PC-9 (cell line): ENCODE data around the gene SDK2. TPM values are rescaled to one million over a fixed set of nuclear protein-coding genes. Genes with fewer than 3 reads are reported as not detected.

Experiments
- BruUV-seq: library from RNA; stranded (reverse); fragments of 400-500 nt; replicated peaks from 2 replicates; lab custom pipeline; 2021; lab: Mats Ljungman, UMichigan
- CTCF ChIA-PET: fragments of 300-600 bp; sonication (Branson Sonifier 250); formaldehyde crosslinking; loops from one replicate; lab custom pipeline; 2022; ENCODE audit warnings: antibody characterized with exemption; lab: Charles Lee
- POLR2A ChIA-PET: fragments of 300-600 bp; sonication (Branson Sonifier 250); formaldehyde crosslinking; loops from one replicate; lab custom pipeline; 2022; ENCODE audit warnings: antibody characterized with exemption; ENCODE audit not compliant: unreplicated experiment; lab: Charles Lee
- DNase-seq, 2 experiments: peaks; one replicate each; pipeline versions ENCODE4 v3.0.0 to v3.0.0-alpha.2; 2015 to 2022; ENCODE audit warnings: mixed read lengths in 1 of 2
- H2AFZ ChIP-seq: fragments of 200-600 bp; sonication (generic); 2 replicates; pipeline ENCODE4 v1.8.1; 2017; ENCODE audit warnings: antibody characterized with exemption
- H3F3A ChIP-seq: fragments of 200-600 bp; sonication (generic); 2 replicates; pipeline ENCODE4 v1.8.1; 2017; ENCODE audit warnings: antibody characterized with exemption, mild to moderate bottlenecking, low read depth; ENCODE audit not compliant: insufficient read depth
- H3K27ac ChIP-seq: fragments of 200-600 bp; sonication (generic); 2 replicates; pipeline ENCODE4 v1.6.1; 2016; ENCODE audit warnings: mixed run types
- H3K27me3 ChIP-seq: fragments of 200-600 bp; sonication (generic); 2 replicates; pipeline ENCODE4 v1.6.1; 2016; ENCODE audit warnings: low read depth, mixed run types; ENCODE audit not compliant: insufficient read depth
- H3K36me3 ChIP-seq: fragments of 200-600 bp; sonication (generic); 2 replicates; pipeline ENCODE4 v1.6.1; 2016; ENCODE audit warnings: low read depth, mixed run types
- H3K4me1 ChIP-seq: fragments of 200-600 bp; sonication (generic); replicated peaks from 2 replicates; pipeline ENCODE4 v1.6.1; 2016; ENCODE audit warnings: mixed run types; ENCODE audit not compliant: insufficient read depth
- H3K4me2 ChIP-seq: fragments of 200-600 bp; sonication (generic); 2 replicates; pipeline ENCODE4 v1.6.1; 2017; ENCODE audit warnings: mixed run types
- H3K4me3 ChIP-seq: fragments of 200-600 bp; sonication (generic); 2 replicates; pipeline ENCODE4 v1.6.1; 2016; ENCODE audit warnings: mixed run types
- H3K79me2 ChIP-seq: fragments of 200-600 bp; sonication (generic); 2 replicates; pipeline ENCODE4 v1.6.1; 2017; ENCODE audit warnings: low read depth, mixed run types
- H3K9me2 ChIP-seq: fragments of 200-600 bp; sonication (generic); 2 replicates; pipeline ENCODE4 v1.8.1; 2017; ENCODE audit warnings: mild to moderate bottlenecking; ENCODE audit not compliant: insufficient read depth
- H3K9me3 ChIP-seq: fragments of 200-600 bp; sonication (generic); 2 replicates; pipeline ENCODE4 v1.8.1; 2016; ENCODE audit warnings: low read depth; ENCODE audit not compliant: insufficient read depth
- H4K20me1 ChIP-seq: fragments of 200-600 bp; sonication (generic); 2 replicates; pipeline ENCODE4 v1.8.1; 2017; ENCODE audit not compliant: insufficient read depth
- EZH2 ChIP-seq: fragments of 200-600 bp; sonication (generic); IDR thresholded peaks from 2 replicates; pipeline ENCODE4 v1.8.0; 2017; ENCODE audit warnings: antibody characterized with exemption, low read depth
- intact Hi-C: fragments of 100-400 bp; cut with micrococcal nuclease; formaldehyde crosslinking; loops from one replicate; pipeline ENCODE4 v1.10.0; 2022; ENCODE audit not compliant: unreplicated experiment
- total RNA-seq: library from RNA; stranded (reverse); gene quantifications from 2 replicates; pipeline ENCODE4 v1.2.3, GENCODE V29; 2021
- TF ChIP-seq, protein P1 (sequence below): fragments of 200-600 bp; sonication (generic); conservative IDR thresholded peaks from 2 replicates; pipeline ENCODE4 v1.6.1; 2017; ENCODE audit warnings: mixed run types, antibody characterized with exemption, mild to moderate bottlenecking, moderate library complexity

Gene SDK2
- total RNA-seq, 1 experiment from 2014 or later = 0.04 TPM

DNA sequence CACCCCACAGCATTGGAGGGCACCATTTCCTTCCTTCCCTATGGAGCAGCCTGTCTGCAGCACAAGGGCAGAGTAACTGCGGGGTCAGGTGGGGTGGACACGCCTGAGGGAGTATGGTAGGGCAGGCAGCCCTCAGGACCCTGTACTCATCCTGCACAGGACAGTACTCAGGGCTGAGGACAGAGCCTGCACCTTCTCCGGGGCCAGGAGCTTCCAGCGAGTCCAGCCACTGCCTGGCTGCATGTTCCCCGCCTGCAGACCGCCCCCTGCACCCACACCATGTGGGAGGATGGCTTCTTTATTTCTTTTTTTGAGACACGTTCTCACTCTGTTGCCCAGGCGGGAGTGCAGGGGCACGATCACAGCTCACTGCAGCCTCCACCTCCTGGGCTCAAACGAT, 284.9 kb downstream of the SDK2 start:
- Histone ChIP-seq H3K9me2 (no peaks in the 10 kb centered on the region), H3K9me3 (no peaks in the 10 kb centered on the region), H3F3A (0 out of 2 replicates have a peak, but pooled peaks cover 7% of the 10 kb centered on the region), H3K27me3 (no peaks in the 10 kb centered on the region), H2AFZ (no peak overlapping the region), H3K4me2 (0 out of 2 replicates have a peak overlapping the region, but pooled peaks have one; percentile 48), H3K79me2 (no peaks in the 10 kb centered on the region), H3K4me3 (no peak overlapping the region), H4K20me1 (no peaks in the 10 kb centered on the region), H3K27ac (no peak overlapping the region), H3K4me1 (peaks cover 11% of the 10 kb centered on the region), H3K36me3 (no peaks in the 10 kb centered on the region)
- BruUV-seq = no TSS peak
- POLR2A ChIA-PET = interaction anchor here (0.6 kb wide), 1 partner anchor 887 kb away, joined by 7 read pairs; no protein-coding TSS in a partner anchor
- intact Hi-C loops = no loop called here
- DNase-seq = no peak
- CTCF ChIA-PET = interaction anchor here (0.6 to 1.4 kb wide), 4 partner anchors 11 to 93 kb away, joined by 3 to 9 read pairs (median 4); no protein-coding TSS in a partner anchor
- TF ChIP-seq, protein P1, sequence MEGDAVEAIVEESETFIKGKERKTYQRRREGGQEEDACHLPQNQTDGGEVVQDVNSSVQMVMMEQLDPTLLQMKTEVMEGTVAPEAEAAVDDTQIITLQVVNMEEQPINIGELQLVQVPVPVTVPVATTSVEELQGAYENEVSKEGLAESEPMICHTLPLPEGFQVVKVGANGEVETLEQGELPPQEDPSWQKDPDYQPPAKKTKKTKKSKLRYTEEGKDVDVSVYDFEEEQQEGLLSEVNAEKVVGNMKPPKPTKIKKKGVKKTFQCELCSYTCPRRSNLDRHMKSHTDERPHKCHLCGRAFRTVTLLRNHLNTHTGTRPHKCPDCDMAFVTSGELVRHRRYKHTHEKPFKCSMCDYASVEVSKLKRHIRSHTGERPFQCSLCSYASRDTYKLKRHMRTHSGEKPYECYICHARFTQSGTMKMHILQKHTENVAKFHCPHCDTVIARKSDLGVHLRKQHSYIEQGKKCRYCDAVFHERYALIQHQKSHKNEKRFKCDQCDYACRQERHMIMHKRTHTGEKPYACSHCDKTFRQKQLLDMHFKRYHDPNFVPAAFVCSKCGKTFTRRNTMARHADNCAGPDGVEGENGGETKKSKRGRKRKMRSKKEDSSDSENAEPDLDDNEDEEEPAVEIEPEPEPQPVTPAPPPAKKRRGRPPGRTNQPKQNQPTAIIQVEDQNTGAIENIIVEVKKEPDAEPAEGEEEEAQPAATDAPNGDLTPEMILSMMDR = no peak
- TF ChIP-seq EZH2 = no peak

DNA sequence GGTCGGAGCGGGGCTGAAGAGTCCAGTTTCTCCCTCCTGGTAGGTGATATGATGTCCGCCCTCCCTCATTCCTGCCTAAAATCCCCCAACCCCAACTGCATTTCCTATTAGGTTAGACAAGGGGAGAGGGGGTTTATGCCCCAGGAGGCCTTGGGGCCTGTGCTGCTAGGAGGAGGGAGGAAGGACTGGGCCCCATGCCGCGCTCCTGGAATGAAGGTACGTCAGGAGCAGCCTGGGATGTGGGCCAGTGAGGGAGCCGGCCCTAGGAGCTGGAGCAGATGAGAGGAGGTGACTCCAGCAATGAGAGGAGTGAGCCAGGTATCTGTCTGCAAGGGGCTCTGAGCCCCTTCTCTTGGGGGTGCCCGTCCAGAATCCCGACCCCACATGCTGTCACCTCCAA, 285.6 kb downstream of the SDK2 start:
- Histone ChIP-seq H3K4me2 (no peak overlapping the region), H3K9me2 (no peaks in the 10 kb centered on the region), H2AFZ (no peak overlapping the region), H3K4me3 (no peak overlapping the region), H3K9me3 (no peaks in the 10 kb centered on the region), H3F3A (0 out of 2 replicates have a peak, but pooled peaks cover 7% of the 10 kb centered on the region), H4K20me1 (no peaks in the 10 kb centered on the region), H3K36me3 (no peaks in the 10 kb centered on the region), H3K79me2 (no peaks in the 10 kb centered on the region), H3K27ac (no peak overlapping the region), H3K27me3 (no peaks in the 10 kb centered on the region), H3K4me1 (peaks cover 11% of the 10 kb centered on the region)
- intact Hi-C loops = no loop called here
- POLR2A ChIA-PET = no interaction called here
- CTCF ChIA-PET = no interaction called here
- DNase-seq = no peak
- TF ChIP-seq, protein P1 = no peak
- TF ChIP-seq EZH2 = no peak
- BruUV-seq = no TSS peak

DNA sequence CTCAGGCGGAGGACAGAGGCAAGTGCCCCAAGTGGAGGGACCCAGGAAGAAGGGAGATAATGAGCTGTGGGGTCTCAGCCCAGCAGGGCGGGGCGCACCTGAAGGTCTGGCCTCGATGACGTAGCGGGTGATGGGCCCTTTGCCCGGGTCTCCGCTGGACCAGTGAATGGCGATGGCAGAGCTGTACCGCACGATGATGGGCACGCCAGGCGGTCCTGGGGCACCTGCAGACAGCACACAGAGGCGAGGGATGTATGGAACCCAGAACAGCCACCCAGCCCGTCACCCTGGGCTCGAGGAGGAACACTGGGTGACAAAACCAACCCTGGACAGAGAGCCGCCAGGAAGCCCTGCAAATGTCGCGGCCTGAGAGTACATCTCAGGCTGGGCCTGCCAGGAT, 286.3 kb downstream of the SDK2 start:
- Histone ChIP-seq H4K20me1 (no peaks in the 10 kb centered on the region), H3K27ac (no peak overlapping the region), H3K9me3 (no peaks in the 10 kb centered on the region), H3K79me2 (no peaks in the 10 kb centered on the region), H3K9me2 (no peaks in the 10 kb centered on the region), H3F3A (0 out of 2 replicates have a peak, but pooled peaks cover 7% of the 10 kb centered on the region), H3K27me3 (no peaks in the 10 kb centered on the region), H3K4me1 (peaks cover 11% of the 10 kb centered on the region), H3K36me3 (no peaks in the 10 kb centered on the region), H2AFZ (no peak overlapping the region), H3K4me3 (no peak overlapping the region), H3K4me2 (no peak overlapping the region)
- no peak for DNase-seq
- POLR2A ChIA-PET = interaction anchor here (0.6 kb wide), 1 partner anchor 97 kb away, joined by 3 read pairs; no protein-coding TSS in a partner anchor
- CTCF ChIA-PET = no interaction called here
- intact Hi-C loops = no loop called here
- BruUV-seq = no TSS peak
- TF ChIP-seq, protein P1 = no peak
- no peak for TF ChIP-seq EZH2
